WTC11 (cell line): ENCODE results near the gene COL11A1.

Experiments
- AR ChIP-seq: fragments of 250-450 bp; sonication (Bioruptor Pico); IDR thresholded peaks from 2 replicates; pipeline ENCODE4 v1.9.0; 2021; ENCODE audit warnings: mild to moderate bottlenecking
- ATF1 ChIP-seq: sonication (generic); formaldehyde crosslinking; IDR thresholded peaks from 2 replicates; pipeline ENCODE4 v1.8.1; 2023; ENCODE audit warnings: mild to moderate bottlenecking, moderate library complexity, missing genetic modification reagents
- CREM ChIP-seq: sonication (generic); formaldehyde crosslinking; IDR thresholded peaks from 2 replicates; pipeline ENCODE4 v1.8.1; 2022; ENCODE audit warnings: mild to moderate bottlenecking, missing genetic modification reagents, moderate library complexity
- MAX ChIP-seq: sonication (generic); formaldehyde crosslinking; IDR thresholded peaks from 2 replicates; pipeline ENCODE4 v1.8.0; 2022; ENCODE audit warnings: mild to moderate bottlenecking, missing genetic modification reagents
- MXD4 ChIP-seq: fragments of 250-450 bp; sonication (Bioruptor Pico); IDR thresholded peaks from 2 replicates; pipeline ENCODE4 v1.8.0; 2021; ENCODE audit warnings: mild to moderate bottlenecking, moderate library complexity, borderline replicate concordance
- SP1 ChIP-seq: sonication (generic); formaldehyde crosslinking; conservative IDR thresholded peaks from 2 replicates; pipeline ENCODE4 v1.8.1; 2022; ENCODE audit warnings: missing genetic modification reagents
- STAT6 ChIP-seq: sonication (generic); formaldehyde crosslinking; conservative IDR thresholded peaks from 2 replicates; pipeline ENCODE4 v1.8.1; 2023; ENCODE audit warnings: mild to moderate bottlenecking, low read depth, missing genetic modification reagents, moderate library complexity
- ZNF138 ChIP-seq: sonication (generic); formaldehyde crosslinking; conservative IDR thresholded peaks from 2 replicates; pipeline ENCODE4 v1.8.1; 2022; ENCODE audit warnings: mild to moderate bottlenecking, moderate library complexity, missing genetic modification reagents
- TF ChIP-seq, protein P1 (sequence below): sonication (generic); formaldehyde crosslinking; IDR thresholded peaks from 2 replicates; pipeline ENCODE4 v1.8.1; 2023; ENCODE audit warnings: mild to moderate bottlenecking, moderate library complexity, missing genetic modification reagents
- TF ChIP-seq, protein P2 (sequence below): fragments of 200-600 bp; IDR thresholded peaks from 2 replicates; pipeline ENCODE4 v1.8.0; 2022; ENCODE audit warnings: antibody characterized with exemption
- TF ChIP-seq, protein P3 (sequence below): sonication (generic); formaldehyde crosslinking; IDR thresholded peaks from 2 replicates; pipeline ENCODE4 v1.8.1; 2022; ENCODE audit warnings: low read depth, missing genetic modification reagents, borderline replicate concordance

- TF ChIP-seq, protein P1, sequence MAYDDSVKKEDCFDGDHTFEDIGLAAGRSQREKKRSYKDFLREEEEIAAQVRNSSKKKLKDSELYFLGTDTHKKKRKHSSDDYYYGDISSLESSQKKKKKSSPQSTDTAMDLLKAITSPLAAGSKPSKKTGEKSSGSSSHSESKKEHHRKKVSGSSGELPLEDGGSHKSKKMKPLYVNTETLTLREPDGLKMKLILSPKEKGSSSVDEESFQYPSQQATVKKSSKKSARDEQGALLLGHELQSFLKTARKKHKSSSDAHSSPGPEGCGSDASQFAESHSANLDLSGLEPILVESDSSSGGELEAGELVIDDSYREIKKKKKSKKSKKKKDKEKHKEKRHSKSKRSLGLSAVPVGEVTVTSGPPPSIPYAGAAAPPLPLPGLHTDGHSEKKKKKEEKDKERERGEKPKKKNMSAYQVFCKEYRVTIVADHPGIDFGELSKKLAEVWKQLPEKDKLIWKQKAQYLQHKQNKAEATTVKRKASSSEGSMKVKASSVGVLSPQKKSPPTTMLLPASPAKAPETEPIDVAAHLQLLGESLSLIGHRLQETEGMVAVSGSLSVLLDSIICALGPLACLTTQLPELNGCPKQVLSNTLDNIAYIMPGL (CRISPR knock-in tag): no peak
- no peak for TF ChIP-seq ATF1 (CRISPR knock-in tag)
- TF ChIP-seq, protein P2, sequence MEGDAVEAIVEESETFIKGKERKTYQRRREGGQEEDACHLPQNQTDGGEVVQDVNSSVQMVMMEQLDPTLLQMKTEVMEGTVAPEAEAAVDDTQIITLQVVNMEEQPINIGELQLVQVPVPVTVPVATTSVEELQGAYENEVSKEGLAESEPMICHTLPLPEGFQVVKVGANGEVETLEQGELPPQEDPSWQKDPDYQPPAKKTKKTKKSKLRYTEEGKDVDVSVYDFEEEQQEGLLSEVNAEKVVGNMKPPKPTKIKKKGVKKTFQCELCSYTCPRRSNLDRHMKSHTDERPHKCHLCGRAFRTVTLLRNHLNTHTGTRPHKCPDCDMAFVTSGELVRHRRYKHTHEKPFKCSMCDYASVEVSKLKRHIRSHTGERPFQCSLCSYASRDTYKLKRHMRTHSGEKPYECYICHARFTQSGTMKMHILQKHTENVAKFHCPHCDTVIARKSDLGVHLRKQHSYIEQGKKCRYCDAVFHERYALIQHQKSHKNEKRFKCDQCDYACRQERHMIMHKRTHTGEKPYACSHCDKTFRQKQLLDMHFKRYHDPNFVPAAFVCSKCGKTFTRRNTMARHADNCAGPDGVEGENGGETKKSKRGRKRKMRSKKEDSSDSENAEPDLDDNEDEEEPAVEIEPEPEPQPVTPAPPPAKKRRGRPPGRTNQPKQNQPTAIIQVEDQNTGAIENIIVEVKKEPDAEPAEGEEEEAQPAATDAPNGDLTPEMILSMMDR: no peak
- TF ChIP-seq CREM (CRISPR knock-in tag): no peak
- TF ChIP-seq MAX (CRISPR knock-in tag): no peak
- no peak for TF ChIP-seq SP1 (CRISPR knock-in tag)
- TF ChIP-seq, protein P3, sequence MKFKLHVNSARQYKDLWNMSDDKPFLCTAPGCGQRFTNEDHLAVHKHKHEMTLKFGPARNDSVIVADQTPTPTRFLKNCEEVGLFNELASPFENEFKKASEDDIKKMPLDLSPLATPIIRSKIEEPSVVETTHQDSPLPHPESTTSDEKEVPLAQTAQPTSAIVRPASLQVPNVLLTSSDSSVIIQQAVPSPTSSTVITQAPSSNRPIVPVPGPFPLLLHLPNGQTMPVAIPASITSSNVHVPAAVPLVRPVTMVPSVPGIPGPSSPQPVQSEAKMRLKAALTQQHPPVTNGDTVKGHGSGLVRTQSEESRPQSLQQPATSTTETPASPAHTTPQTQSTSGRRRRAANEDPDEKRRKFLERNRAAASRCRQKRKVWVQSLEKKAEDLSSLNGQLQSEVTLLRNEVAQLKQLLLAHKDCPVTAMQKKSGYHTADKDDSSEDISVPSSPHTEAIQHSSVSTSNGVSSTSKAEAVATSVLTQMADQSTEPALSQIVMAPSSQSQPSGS (CRISPR knock-in tag): no peak
- no peak for TF ChIP-seq STAT6 (CRISPR knock-in tag)
- no peak for TF ChIP-seq MXD4 (CRISPR knock-in tag)
- no peak for TF ChIP-seq ZNF138 (CRISPR knock-in tag)
- TF ChIP-seq AR (CRISPR knock-in tag): no peak
Observed at GRCh38 chr1:102851616-102852015, 256.7 kb downstream of the COL11A1 start.
